WTC11 (cell line): ENCODE data around the gene MVD. TPM values are rescaled to one million over a fixed set of nuclear protein-coding genes. Genes with fewer than 3 reads are reported as not detected.
A peak's percentile ranks its signal among the peaks of the same experiment; 100 is the strongest.

Experiments
- ATAC-seq: fragments of 200-7000 bp; cut with Tn5 transposase; 2 replicates; pipeline ENCODE4 v1.10.0; 2021; ENCODE audit warnings: mild to moderate bottlenecking, moderate library complexity
- Bru-seq: library from RNA; stranded (reverse); fragments of 400-500 nt; gene quantifications from one replicate; lab custom pipeline; 2021; lab: Mats Ljungman, UMichigan
- CTCF ChIA-PET: fragments of 300-600 bp; sonication (Branson Sonifier 250); formaldehyde crosslinking; loops from one replicate; lab custom pipeline; 2021; ENCODE audit warnings: antibody characterized with exemption; lab: Charles Lee
- POLR2A ChIA-PET: fragments of 350-600 bp; sonication (Branson Sonifier 250); formaldehyde crosslinking; loops from one replicate; lab custom pipeline; 2021; ENCODE audit warnings: antibody characterized with exemption; lab: Charles Lee
- DNase-seq: peaks from one replicate; pipeline ENCODE4 v3.0.0; 2021; ENCODE audit warnings: low spot score
- H3K27ac Mint-ChIP-seq: 2 replicates; pipeline ENCODE4 v1.8.0; 2021; ENCODE audit warnings: mixed read lengths
- H3K27me3 Mint-ChIP-seq: 2 replicates; pipeline ENCODE4 v1.8.0; 2021; ENCODE audit warnings: low read depth, mild to moderate bottlenecking, moderate library complexity, mixed read lengths
- H3K36me3 Mint-ChIP-seq: 2 replicates; pipeline ENCODE4 v1.8.0; 2021; ENCODE audit warnings: mixed read lengths
- H3K4me1 Mint-ChIP-seq: 2 replicates; pipeline ENCODE4 v1.8.0; 2022; ENCODE audit warnings: mixed read lengths
- H3K4me3 Mint-ChIP-seq: 2 replicates; pipeline ENCODE4 v1.8.0; 2021; ENCODE audit warnings: mild to moderate bottlenecking, moderate library complexity, mixed read lengths
- H3K9me3 Mint-ChIP-seq: 2 replicates; pipeline ENCODE4 v1.8.0; 2021; ENCODE audit warnings: mixed read lengths
- CDX4 ChIP-seq: fragments of 250-450 bp; sonication (Bioruptor Pico); IDR thresholded peaks from 2 replicates; pipeline ENCODE4 v1.9.0; 2021; ENCODE audit warnings: moderate library complexity, mild to moderate bottlenecking, inconsistent platforms, borderline replicate concordance
- CREB1 ChIP-seq: sonication (generic); formaldehyde crosslinking; IDR thresholded peaks from 2 replicates; pipeline ENCODE4 v1.8.0; 2023; ENCODE audit warnings: mild to moderate bottlenecking, missing genetic modification reagents
- HMGA2 ChIP-seq: fragments of 250-450 bp; sonication (Bioruptor Pico); IDR thresholded peaks from 2 replicates; pipeline ENCODE4 v1.4.0; 2021; ENCODE audit warnings: mild to moderate bottlenecking, moderate library complexity
- JUN ChIP-seq: sonication (generic); formaldehyde crosslinking; IDR thresholded peaks from 2 replicates; pipeline ENCODE4 v1.8.0; 2023; ENCODE audit warnings: mild to moderate bottlenecking, missing genetic modification reagents
- MLX ChIP-seq: sonication (generic); formaldehyde crosslinking; IDR thresholded peaks from 2 replicates; pipeline ENCODE4 v1.8.1; 2023; ENCODE audit warnings: mild to moderate bottlenecking, missing genetic modification reagents, moderate library complexity
- MXD4 ChIP-seq: fragments of 250-450 bp; sonication (Bioruptor Pico); IDR thresholded peaks from 2 replicates; pipeline ENCODE4 v1.8.0; 2021; ENCODE audit warnings: mild to moderate bottlenecking, moderate library complexity, borderline replicate concordance
- NR2C2 ChIP-seq: sonication (generic); formaldehyde crosslinking; IDR thresholded peaks from 2 replicates; pipeline ENCODE4 v1.8.0; 2022; ENCODE audit warnings: mild to moderate bottlenecking, missing genetic modification reagents
- PREB ChIP-seq: sonication (generic); formaldehyde crosslinking; IDR thresholded peaks from 2 replicates; pipeline ENCODE4 v1.8.1; 2022; ENCODE audit warnings: mild to moderate bottlenecking, missing genetic modification reagents, moderate library complexity, borderline replicate concordance
- PRRX2 ChIP-seq: fragments of 250-450 bp; sonication (Bioruptor Pico); IDR thresholded peaks from 2 replicates; pipeline ENCODE4 v1.8.0; 2021; ENCODE audit warnings: mild to moderate bottlenecking
- SMAD3 ChIP-seq: sonication (generic); formaldehyde crosslinking; IDR thresholded peaks from 2 replicates; pipeline ENCODE4 v1.8.0; 2022; ENCODE audit warnings: missing genetic modification reagents, mild to moderate bottlenecking, borderline replicate concordance
- TCF7 ChIP-seq: sonication (generic); formaldehyde crosslinking; IDR thresholded peaks from 2 replicates; pipeline ENCODE4 v1.8.0; 2022; ENCODE audit warnings: mild to moderate bottlenecking, low read depth, missing genetic modification reagents, moderate library complexity
- TEAD4 ChIP-seq: sonication (generic); formaldehyde crosslinking; IDR thresholded peaks from 2 replicates; pipeline ENCODE4 v1.8.0; 2022; ENCODE audit warnings: mild to moderate bottlenecking, missing genetic modification reagents
- USF1 ChIP-seq: sonication (generic); formaldehyde crosslinking; IDR thresholded peaks from 2 replicates; pipeline ENCODE4 v1.8.0; 2022; ENCODE audit warnings: mild to moderate bottlenecking, missing genetic modification reagents
- ZNF219 ChIP-seq: sonication (generic); formaldehyde crosslinking; IDR thresholded peaks from 2 replicates; pipeline ENCODE4 v1.8.0; 2023; ENCODE audit warnings: missing genetic modification reagents, mild to moderate bottlenecking, borderline replicate concordance
- ZNF263 ChIP-seq: sonication (generic); formaldehyde crosslinking; IDR thresholded peaks from 2 replicates; pipeline ENCODE4 v1.8.1; 2022; ENCODE audit warnings: low read depth, mild to moderate bottlenecking, moderate library complexity, missing genetic modification reagents
- ZNF425 ChIP-seq: fragments of 250-450 bp; sonication (Bioruptor Pico); conservative IDR thresholded peaks from 2 replicates; pipeline ENCODE4 v1.9.0; 2021; ENCODE audit warnings: mild to moderate bottlenecking
- ZNF512 ChIP-seq: sonication (generic); formaldehyde crosslinking; IDR thresholded peaks from 2 replicates; pipeline ENCODE4 v1.8.1; 2022; ENCODE audit warnings: missing genetic modification reagents, borderline replicate concordance
- long read RNA-seq, 3 experiments: library from RNA in 1 of 3; library from capped mRNA in 1 of 3; library from polyadenylated mRNA in 1 of 3; unstranded in 2 of 3; stranded (forward) in 1 of 3; transcript quantifications; one replicate each; pipeline ENCODE4 v2.0.0, GENCODE V29; 2021
- total RNA-seq: library from RNA; stranded (reverse); gene quantifications from 3 replicates; pipeline ENCODE4 v1.2.3, GENCODE V29; 2021
- TF ChIP-seq, protein P1 (sequence below): sonication (generic); formaldehyde crosslinking; IDR thresholded peaks from 2 replicates; pipeline ENCODE4 v1.8.1; 2023; ENCODE audit warnings: mild to moderate bottlenecking, missing genetic modification reagents
- TF ChIP-seq, protein P2 (sequence below): fragments of 250-450 bp; sonication (Bioruptor Pico); IDR thresholded peaks from 2 replicates; pipeline ENCODE4 v1.9.0; 2021; ENCODE audit warnings: mild to moderate bottlenecking
- TF ChIP-seq, protein P3 (sequence below): sonication (generic); formaldehyde crosslinking; IDR thresholded peaks from 2 replicates; pipeline ENCODE4 v1.8.1; 2023; ENCODE audit warnings: mild to moderate bottlenecking, moderate library complexity, missing genetic modification reagents

The MVD gene
- 96.9 to 113 TPM (median 109 TPM) in 3 replicates for total RNA-seq
- Bru-seq, nascent RNA: percentile 65 among the genes with signal in this experiment
- long read RNA-seq, experiment 1, transcript MVD-204 (2 exons, 217 nt): minor isoform, 5 of 374 reads
- long read RNA-seq, experiment 1, transcript MVD-201 (10 exons, 1,823 nt): major isoform, 273 of 374 reads
- long read RNA-seq, experiment 1, partial matches to known transcripts: 16 of 374 reads
- long read RNA-seq, experiment 1, other reads (novel, unspliced or antisense): 71 of 374 reads
- long read RNA-seq, experiment 2, transcript MVD-201 (10 exons, 1,823 nt): major isoform, 41 of 96 reads
- long read RNA-seq, experiment 2, partial matches to known transcripts: 21 of 96 reads
- long read RNA-seq, experiment 2, other reads (novel, unspliced or antisense): 24 of 96 reads
- long read RNA-seq, experiment 3, transcript MVD-201 (10 exons, 1,823 nt): major isoform, 234 of 275 reads
- long read RNA-seq, experiment 3, partial matches to known transcripts: 3 of 275 reads
- long read RNA-seq, experiment 3, other reads (novel, unspliced or antisense): 37 of 275 reads

- ATAC-seq (peak; percentile 97), DNase-seq (peak; percentile 98)
- POLR2A ChIA-PET: interaction anchor here (0.8 to 1.3 kb wide), 3 partner anchors 8 to 42 kb away, joined by 3 to 4 read pairs (median 3); no protein-coding TSS in a partner anchor
- Mint-ChIP-seq H3K27me3 (no peaks in the 10 kb centered on the region; the same call in 1 of the 2 replicates), H3K9me3 (no peaks in the 10 kb centered on the region), H3K4me1 (peaks cover 19% of the 10 kb centered on the region), H3K36me3 (peaks cover 8% of the 10 kb centered on the region), H3K27ac (peak within 1 kb of the TSS; percentile 93), H3K4me3 (peak within 1 kb of the TSS; percentile 83)
- CTCF ChIA-PET: interaction anchor here (0.5 to 2.6 kb wide), 9 partner anchors 9 to 121 kb away, joined by 3 to 25 read pairs (median 4); no protein-coding TSS in a partner anchor
- no peak for TF ChIP-seq PRRX2 (CRISPR knock-in tag)
- TF ChIP-seq, protein P1, sequence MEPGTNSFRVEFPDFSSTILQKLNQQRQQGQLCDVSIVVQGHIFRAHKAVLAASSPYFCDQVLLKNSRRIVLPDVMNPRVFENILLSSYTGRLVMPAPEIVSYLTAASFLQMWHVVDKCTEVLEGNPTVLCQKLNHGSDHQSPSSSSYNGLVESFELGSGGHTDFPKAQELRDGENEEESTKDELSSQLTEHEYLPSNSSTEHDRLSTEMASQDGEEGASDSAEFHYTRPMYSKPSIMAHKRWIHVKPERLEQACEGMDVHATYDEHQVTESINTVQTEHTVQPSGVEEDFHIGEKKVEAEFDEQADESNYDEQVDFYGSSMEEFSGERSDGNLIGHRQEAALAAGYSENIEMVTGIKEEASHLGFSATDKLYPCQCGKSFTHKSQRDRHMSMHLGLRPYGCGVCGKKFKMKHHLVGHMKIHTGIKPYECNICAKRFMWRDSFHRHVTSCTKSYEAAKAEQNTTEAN (CRISPR knock-in tag): peak; percentile 44; the same call in 1 of the 2 replicates
- TF ChIP-seq, protein P2, sequence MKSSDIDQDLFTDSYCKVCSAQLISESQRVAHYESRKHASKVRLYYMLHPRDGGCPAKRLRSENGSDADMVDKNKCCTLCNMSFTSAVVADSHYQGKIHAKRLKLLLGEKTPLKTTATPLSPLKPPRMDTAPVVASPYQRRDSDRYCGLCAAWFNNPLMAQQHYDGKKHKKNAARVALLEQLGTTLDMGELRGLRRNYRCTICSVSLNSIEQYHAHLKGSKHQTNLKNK (CRISPR knock-in tag): no peak
- no peak for TF ChIP-seq ZNF512 (CRISPR knock-in tag)
- TF ChIP-seq NR2C2: no peak
- TF ChIP-seq HMGA2 (CRISPR knock-in tag): no peak
- no peak for TF ChIP-seq TEAD4 (CRISPR knock-in tag)
- no peak for TF ChIP-seq ZNF219 (CRISPR knock-in tag)
- TF ChIP-seq SMAD3 (CRISPR knock-in tag): peak; percentile 69; the same call in 1 of the 2 replicates
- no peak for TF ChIP-seq PREB (CRISPR knock-in tag)
- no peak for TF ChIP-seq ZNF425 (CRISPR knock-in tag)
- no peak for TF ChIP-seq MXD4 (CRISPR knock-in tag)
- TF ChIP-seq, protein P3, sequence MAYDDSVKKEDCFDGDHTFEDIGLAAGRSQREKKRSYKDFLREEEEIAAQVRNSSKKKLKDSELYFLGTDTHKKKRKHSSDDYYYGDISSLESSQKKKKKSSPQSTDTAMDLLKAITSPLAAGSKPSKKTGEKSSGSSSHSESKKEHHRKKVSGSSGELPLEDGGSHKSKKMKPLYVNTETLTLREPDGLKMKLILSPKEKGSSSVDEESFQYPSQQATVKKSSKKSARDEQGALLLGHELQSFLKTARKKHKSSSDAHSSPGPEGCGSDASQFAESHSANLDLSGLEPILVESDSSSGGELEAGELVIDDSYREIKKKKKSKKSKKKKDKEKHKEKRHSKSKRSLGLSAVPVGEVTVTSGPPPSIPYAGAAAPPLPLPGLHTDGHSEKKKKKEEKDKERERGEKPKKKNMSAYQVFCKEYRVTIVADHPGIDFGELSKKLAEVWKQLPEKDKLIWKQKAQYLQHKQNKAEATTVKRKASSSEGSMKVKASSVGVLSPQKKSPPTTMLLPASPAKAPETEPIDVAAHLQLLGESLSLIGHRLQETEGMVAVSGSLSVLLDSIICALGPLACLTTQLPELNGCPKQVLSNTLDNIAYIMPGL (CRISPR knock-in tag): peak; percentile 59; the same call in 1 of the 2 replicates
- no peak for TF ChIP-seq CREB1 (CRISPR knock-in tag)
- no peak for TF ChIP-seq JUN (CRISPR knock-in tag)
- no peak for TF ChIP-seq ZNF263 (CRISPR knock-in tag)
- peak; percentile 38; the same call in 1 of the 2 replicates for TF ChIP-seq USF1 (CRISPR knock-in tag)
- 0 out of 2 replicates have a peak, but pooled peaks have one; percentile 24 for TF ChIP-seq TCF7 (CRISPR knock-in tag)
- no peak for TF ChIP-seq MLX (CRISPR knock-in tag)
- TF ChIP-seq CDX4 (CRISPR knock-in tag): no peak
Observed at GRCh38 chr16:88662843-88663606, at the start of gene MVD. TSS of gene MVD (minus strand) at chr16:88663091. CDS start at chr16:88663080, 11 bp downstream.
